GM10266 (cell line): ENCODE results near the gene BEST3.
"Not testable (repeated sequence)": the region's sequence is repeated elsewhere in the genome, so short reads cannot be mapped to it uniquely, and the experiment has no call there.

Source experiments
- DNase-seq: peaks from one replicate; pipeline ENCODE4 v3.0.0; 2012; ENCODE audit errors: extremely low spot score
- TF ChIP-seq, protein P1 (sequence below): IDR thresholded peaks from 2 replicates; pipeline ENCODE4 v1.5.1; 2012; ENCODE audit warnings: mild to moderate bottlenecking, low read depth; ENCODE audit not compliant: control insufficient read depth, insufficient read depth; ENCODE audit errors: missing control alignments

Gene BEST3

GRCh38 chr12:69613351-69613750 lies 85.8 kb downstream of the BEST3 start:
- TF ChIP-seq, protein P1, sequence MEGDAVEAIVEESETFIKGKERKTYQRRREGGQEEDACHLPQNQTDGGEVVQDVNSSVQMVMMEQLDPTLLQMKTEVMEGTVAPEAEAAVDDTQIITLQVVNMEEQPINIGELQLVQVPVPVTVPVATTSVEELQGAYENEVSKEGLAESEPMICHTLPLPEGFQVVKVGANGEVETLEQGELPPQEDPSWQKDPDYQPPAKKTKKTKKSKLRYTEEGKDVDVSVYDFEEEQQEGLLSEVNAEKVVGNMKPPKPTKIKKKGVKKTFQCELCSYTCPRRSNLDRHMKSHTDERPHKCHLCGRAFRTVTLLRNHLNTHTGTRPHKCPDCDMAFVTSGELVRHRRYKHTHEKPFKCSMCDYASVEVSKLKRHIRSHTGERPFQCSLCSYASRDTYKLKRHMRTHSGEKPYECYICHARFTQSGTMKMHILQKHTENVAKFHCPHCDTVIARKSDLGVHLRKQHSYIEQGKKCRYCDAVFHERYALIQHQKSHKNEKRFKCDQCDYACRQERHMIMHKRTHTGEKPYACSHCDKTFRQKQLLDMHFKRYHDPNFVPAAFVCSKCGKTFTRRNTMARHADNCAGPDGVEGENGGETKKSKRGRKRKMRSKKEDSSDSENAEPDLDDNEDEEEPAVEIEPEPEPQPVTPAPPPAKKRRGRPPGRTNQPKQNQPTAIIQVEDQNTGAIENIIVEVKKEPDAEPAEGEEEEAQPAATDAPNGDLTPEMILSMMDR = no peak
- DNase-seq = no peak

DNA sequence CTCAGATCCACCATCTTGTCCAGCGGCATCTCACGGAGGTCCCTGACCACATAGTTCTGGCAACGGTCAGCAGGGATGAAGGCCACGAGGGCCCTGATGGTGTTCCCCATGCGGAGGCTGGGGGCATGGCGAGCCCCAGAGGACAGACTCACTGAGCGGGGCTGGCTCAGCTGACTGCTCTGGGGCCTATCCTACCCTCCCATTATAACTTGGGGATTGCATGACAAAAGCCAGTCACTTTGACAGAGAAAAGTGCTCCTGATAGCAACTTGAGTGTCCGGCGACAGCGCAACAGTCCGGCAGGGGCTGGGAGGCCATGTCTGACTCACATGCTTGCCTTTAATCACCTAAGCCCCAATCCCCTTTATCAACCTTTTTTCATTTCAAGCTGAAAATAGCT lies 88.4 kb downstream of the BEST3 start, which contains the start of gene LRRC10:
Gene LRRC10 (minus strand): TSS at position 179 of the 400 bp plus-strand sequence. CDS start 69 bp downstream, at position 110.
- DNase-seq = no peak

GRCh38 chr12:69610126-69610525 lies 89.0 kb downstream of the BEST3 start:
- DNase-seq = no peak

More for the DNA sequence above, 88.4 kb downstream of the BEST3 start, which contains the start of gene LRRC10:
- TF ChIP-seq, protein P1 = no peak

GRCh38 chr12:69608114-69608513 lies 91.0 kb downstream of the BEST3 start:
- TF ChIP-seq, protein P1 = no peak
- DNase-seq = no peak

More at GRCh38 chr12:69610126-69610525, 89.0 kb downstream of the BEST3 start:
- TF ChIP-seq, protein P1 = no peak

- DNase-seq = not testable (repeated sequence)
Measured at GRCh38 chr12:69604275-69604674, 94.8 kb downstream of the BEST3 start.
